A549 (cell line): Measurements from ENCODE around the gene NOL4. TPM values are rescaled to one million over a fixed set of nuclear protein-coding genes. Genes with fewer than 3 reads are reported as not detected.

Experiments
- ATAC-seq, 2 experiments: fragments of 200-7000 bp in 1 of 2; fragments of >200 bp in 1 of 2; cut with Nextera tagmentation in 1 of 2; cut with Tn5 transposase in 1 of 2; 3 replicates each; pipeline versions ENCODE4 v1.8.0 to v1.9.1; 2018 to 2020; ENCODE audit warnings: mild to moderate bottlenecking in 1 of 2, moderate library complexity in 1 of 2
- CTCF ChIA-PET: fragments of 300-600 bp; sonication (Branson Sonifier 250); formaldehyde crosslinking; extraction: SDS; loops from one replicate; lab custom pipeline; 2021; ENCODE audit warnings: antibody characterized with exemption, inconsistent platforms; lab: Yijun Ruan, JAX
- POLR2A ChIA-PET: fragments of 350-600 bp; formaldehyde crosslinking; extraction: SDS; loops from one replicate; lab custom pipeline; 2021; ENCODE audit warnings: antibody characterized with exemption, inconsistent platforms; lab: Yijun Ruan, JAX
- DNase-seq, 2 experiments: peaks; one replicate each; pipeline versions ENCODE4 v3.0.0 to v3.0.0-alpha.2; 2011 to 2016; ENCODE audit warnings: low read depth in 1 of 2, low spot score in 1 of 2
- FAIRE-seq: peaks from 2 replicates; lab custom pipeline; 2011; peaks lifted over from hg19 to GRCh38; lab: Jason Lieb, UNC
- H3K27ac ChIP-seq, 2 experiments: fragments of >200 bp; sonication (Bioruptor Twin); formaldehyde crosslinking; 3 replicates each; pipeline ENCODE4 v1.5.1; 2016 to 2017
- H3K4me1 ChIP-seq: fragments of >200 bp; sonication (Bioruptor Twin); formaldehyde crosslinking; 3 replicates; pipeline ENCODE4 v1.6.1; 2016
- H3K4me2 ChIP-seq: fragments of >200 bp; sonication (Bioruptor Twin); formaldehyde crosslinking; 3 replicates; pipeline ENCODE4 v1.6.1; 2016
- H3K4me3 ChIP-seq: fragments of >200 bp; sonication (Bioruptor Twin); formaldehyde crosslinking; 3 replicates; pipeline ENCODE4 v1.5.1; 2016
- H3K9me3 ChIP-seq: fragments of >200 bp; sonication (Bioruptor Twin); formaldehyde crosslinking; 3 replicates; pipeline ENCODE4 v1.6.1; 2016
- EHMT2 ChIP-seq: fragments of 200-600 bp; sonication (generic); IDR thresholded peaks from 2 replicates; pipeline ENCODE4 v1.6.1; 2016; ENCODE audit warnings: antibody characterized with exemption, low read depth, mild to moderate bottlenecking, moderate library complexity
- EP300 ChIP-seq, 2 experiments: fragments of >200 bp; sonication (Bioruptor Twin); formaldehyde crosslinking; IDR thresholded peaks; 2 replicates in 1 of 2; 3 replicates in 1 of 2; pipeline ENCODE4 v1.6.1; 2016 to 2017
- ESRRA ChIP-seq: fragments of 150-350 bp; IDR thresholded peaks from 2 replicates; pipeline ENCODE4 v1.6.1; 2014; ENCODE audit warnings: mild to moderate bottlenecking, low read length, borderline replicate concordance
- FOSL2 ChIP-seq, 2 experiments: fragments of 450-650 bp in 1 of 2; fragments of >200 bp in 1 of 2; sonication (Bioruptor Twin) in 1 of 2; formaldehyde crosslinking; IDR thresholded peaks; 2 replicates each; pipeline versions ENCODE4 v1.5.0 to v1.6.1; 2016 to 2020; ENCODE audit warnings: mild to moderate bottlenecking in 1 of 2, moderate library complexity in 1 of 2
- FOXS1 ChIP-seq: fragments of 250-450 bp; sonication (Bioruptor Pico); IDR thresholded peaks from 2 replicates; pipeline ENCODE4 v1.5.0; 2020; ENCODE audit warnings: mild to moderate bottlenecking, moderate library complexity
- HDAC2 ChIP-seq: fragments of 200-600 bp; sonication (generic); IDR thresholded peaks from 2 replicates; pipeline ENCODE4 v1.6.1; 2016
- JUN ChIP-seq, 2 experiments: fragments of >200 bp; sonication (Bioruptor Twin); formaldehyde crosslinking; IDR thresholded peaks; 2 replicates in 1 of 2; 3 replicates in 1 of 2; pipeline ENCODE4 v1.6.1; 2016 to 2017
- JUNB ChIP-seq: fragments of >200 bp; sonication (Bioruptor Twin); formaldehyde crosslinking; IDR thresholded peaks from 2 replicates; pipeline ENCODE4 v1.6.1; 2016
- KDM1A ChIP-seq: fragments of 200-600 bp; sonication (generic); IDR thresholded peaks from 2 replicates; pipeline ENCODE4 v1.6.1; 2016; ENCODE audit warnings: low read depth, mild to moderate bottlenecking
- MAFK ChIP-seq: fragments of 450-650 bp; IDR thresholded peaks from 2 replicates; pipeline ENCODE4 v1.6.1; 2014; ENCODE audit not compliant: partially characterized antibody
- POLR2A ChIP-seq: IDR thresholded peaks from 2 replicates; pipeline ENCODE4 v1.6.1; 2012; ENCODE audit warnings: mild to moderate bottlenecking, low read length
- RARB ChIP-seq: fragments of 250-450 bp; sonication (Bioruptor Pico); IDR thresholded peaks from 2 replicates; pipeline ENCODE4 v1.8.0; 2021; ENCODE audit warnings: mild to moderate bottlenecking, moderate library complexity
- TP53 ChIP-seq: fragments of 250-450 bp; sonication (Bioruptor Pico); IDR thresholded peaks from 2 replicates; pipeline ENCODE4 v1.5.0; 2021; ENCODE audit warnings: mild to moderate bottlenecking, moderate library complexity
- ZFP36 ChIP-seq: fragments of 450-650 bp; IDR thresholded peaks from 2 replicates; pipeline ENCODE4 v1.6.1; 2014; ENCODE audit warnings: borderline replicate concordance; ENCODE audit not compliant: partially characterized antibody
- WGBS: methylation state at CpG from one replicate; pipeline ENCODE4 v1.1.6; 2017; ENCODE audit errors: missing lambda C conversion rate; 5-methylcytosine and 5-hydroxymethylcytosine counted together
- polyA plus RNA-seq, 4 experiments: library from polyadenylated mRNA; depleted of rRNA in 3 of 4; stranded (reverse); fragments of >200 nt; fragmentation: RNase III in 1 of 4; extraction: RNeasy Plus Mini Kit Qiagen cat#74134 plus additional on column Dnase treatment in 1 of 4; gene quantifications; 2 replicates in 3 of 4; 3 replicates in 1 of 4; pipeline ENCODE4 v1.2.3, GENCODE V29; 2011 to 2017
- TF ChIP-seq, protein P1 (sequence below): IDR thresholded peaks from 2 replicates; pipeline ENCODE4 v1.6.1; 2012; ENCODE audit warnings: low read depth, borderline replicate concordance
- TF ChIP-seq, protein P2 (sequence below): fragments of >200 bp; sonication (Bioruptor Twin); formaldehyde crosslinking; IDR thresholded peaks from 2 replicates; pipeline ENCODE4 v1.6.1; 2016
- TF ChIP-seq, protein P3 (sequence below): fragments of 450-650 bp; IDR thresholded peaks from 2 replicates; pipeline ENCODE4 v1.6.1; 2014; ENCODE audit warnings: antibody characterized with exemption
- TF ChIP-seq, protein P4 (sequence below): fragments of 250-450 bp; sonication (Bioruptor Pico); IDR thresholded peaks from 2 replicates; pipeline ENCODE4 v1.5.0; 2021; ENCODE audit warnings: mild to moderate bottlenecking, moderate library complexity, borderline replicate concordance

The NOL4 gene
- polyA plus RNA-seq, 2 of the 4 experiments (the other 2 are of a cell fraction): not detected

DNA sequence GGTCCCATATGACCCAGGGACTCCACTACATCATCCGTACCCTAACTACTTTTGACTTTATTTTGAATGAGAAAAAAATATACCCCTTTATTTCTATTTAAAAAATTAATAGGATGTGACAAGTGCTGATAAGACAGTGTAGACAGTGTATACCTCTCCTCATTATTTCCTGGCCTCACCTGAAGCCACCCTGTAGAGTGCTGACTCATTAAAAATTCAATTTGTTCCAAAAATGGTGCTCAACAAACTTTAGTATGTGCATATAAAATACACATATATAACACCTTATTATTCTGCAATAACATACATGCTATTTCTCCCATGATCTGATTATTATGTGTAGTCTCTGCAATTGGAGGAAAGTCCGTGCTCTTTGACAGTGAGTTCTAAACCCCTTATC, 20.8 kb downstream of the NOL4 start:
- H3K4me3 ChIP-seq: no peak overlapping the region
- no peak for ATAC-seq
- no peak overlapping the region for H3K27ac ChIP-seq
- H3K4me2 ChIP-seq: no peak overlapping the region
- no peak for DNase-seq
- CTCF ChIA-PET: no interaction called here
- no peaks in the 10 kb centered on the region for H3K9me3 ChIP-seq
- TF ChIP-seq HDAC2: no peak
- peak; percentile 56 for TF ChIP-seq MAFK
- TF ChIP-seq, all 56 proteins: peak for 1
- POLR2A ChIA-PET: no interaction called here
- no peaks in the 10 kb centered on the region for H3K4me1 ChIP-seq
- 5% methylated on average over 2 of the region's 2 CpGs for WGBS
- no peak for FAIRE-seq

DNA sequence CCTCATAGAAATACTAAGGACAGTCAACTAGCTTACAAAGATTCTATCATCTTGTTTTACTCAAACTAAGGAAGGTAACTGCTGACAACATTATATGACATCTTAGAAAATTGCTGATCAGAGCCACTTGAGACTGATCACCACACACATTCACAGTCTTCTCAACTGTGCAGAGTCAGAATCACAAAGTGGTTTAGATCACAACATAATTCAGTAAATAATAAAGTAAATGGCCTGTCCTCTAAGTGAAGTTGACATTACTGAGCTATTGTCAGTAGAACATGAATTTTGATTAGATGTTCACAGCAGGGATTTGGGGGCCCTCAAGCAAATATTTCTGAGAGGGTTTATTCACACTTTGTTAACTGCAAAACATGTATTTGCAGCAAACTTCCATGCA, 28.5 kb downstream of the NOL4 start:
- H3K9me3 ChIP-seq: no peaks in the 10 kb centered on the region
- no peak overlapping the region for H3K4me2 ChIP-seq
- TF ChIP-seq, protein P1, sequence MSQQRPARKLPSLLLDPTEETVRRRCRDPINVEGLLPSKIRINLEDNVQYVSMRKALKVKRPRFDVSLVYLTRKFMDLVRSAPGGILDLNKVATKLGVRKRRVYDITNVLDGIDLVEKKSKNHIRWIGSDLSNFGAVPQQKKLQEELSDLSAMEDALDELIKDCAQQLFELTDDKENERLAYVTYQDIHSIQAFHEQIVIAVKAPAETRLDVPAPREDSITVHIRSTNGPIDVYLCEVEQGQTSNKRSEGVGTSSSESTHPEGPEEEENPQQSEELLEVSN: no peak
- no peak for TF ChIP-seq JUNB
- TF ChIP-seq TP53 (CRISPR knock-in tag): no peak
- no peak for TF ChIP-seq FOSL2 (IDR thresholded peaks at IDR 0.05)
- TF ChIP-seq FOSL2 (CRISPR knock-in tag; IDR thresholded peaks at IDR 0.05): no peak
- TF ChIP-seq ZFP36: no peak
- TF ChIP-seq, protein P2, sequence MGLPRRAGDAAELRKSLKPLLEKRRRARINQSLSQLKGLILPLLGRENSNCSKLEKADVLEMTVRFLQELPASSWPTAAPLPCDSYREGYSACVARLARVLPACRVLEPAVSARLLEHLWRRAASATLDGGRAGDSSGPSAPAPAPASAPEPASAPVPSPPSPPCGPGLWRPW: no peak
- no peak for TF ChIP-seq RARB (CRISPR knock-in tag)
- TF ChIP-seq EP300 (IDR thresholded peaks at IDR 0.05): no peak
- no peak for TF ChIP-seq POLR2A
- no peak for TF ChIP-seq JUN (IDR thresholded peaks at IDR 0.05)
- no peak for TF ChIP-seq FOXS1
- TF ChIP-seq, protein P3, sequence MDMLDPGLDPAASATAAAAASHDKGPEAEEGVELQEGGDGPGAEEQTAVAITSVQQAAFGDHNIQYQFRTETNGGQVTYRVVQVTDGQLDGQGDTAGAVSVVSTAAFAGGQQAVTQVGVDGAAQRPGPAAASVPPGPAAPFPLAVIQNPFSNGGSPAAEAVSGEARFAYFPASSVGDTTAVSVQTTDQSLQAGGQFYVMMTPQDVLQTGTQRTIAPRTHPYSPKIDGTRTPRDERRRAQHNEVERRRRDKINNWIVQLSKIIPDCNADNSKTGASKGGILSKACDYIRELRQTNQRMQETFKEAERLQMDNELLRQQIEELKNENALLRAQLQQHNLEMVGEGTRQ: no peak
- TF ChIP-seq EHMT2: no peak
- no peak for TF ChIP-seq ESRRA
- TF ChIP-seq, protein P4, sequence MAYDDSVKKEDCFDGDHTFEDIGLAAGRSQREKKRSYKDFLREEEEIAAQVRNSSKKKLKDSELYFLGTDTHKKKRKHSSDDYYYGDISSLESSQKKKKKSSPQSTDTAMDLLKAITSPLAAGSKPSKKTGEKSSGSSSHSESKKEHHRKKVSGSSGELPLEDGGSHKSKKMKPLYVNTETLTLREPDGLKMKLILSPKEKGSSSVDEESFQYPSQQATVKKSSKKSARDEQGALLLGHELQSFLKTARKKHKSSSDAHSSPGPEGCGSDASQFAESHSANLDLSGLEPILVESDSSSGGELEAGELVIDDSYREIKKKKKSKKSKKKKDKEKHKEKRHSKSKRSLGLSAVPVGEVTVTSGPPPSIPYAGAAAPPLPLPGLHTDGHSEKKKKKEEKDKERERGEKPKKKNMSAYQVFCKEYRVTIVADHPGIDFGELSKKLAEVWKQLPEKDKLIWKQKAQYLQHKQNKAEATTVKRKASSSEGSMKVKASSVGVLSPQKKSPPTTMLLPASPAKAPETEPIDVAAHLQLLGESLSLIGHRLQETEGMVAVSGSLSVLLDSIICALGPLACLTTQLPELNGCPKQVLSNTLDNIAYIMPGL (CRISPR knock-in tag): no peak
- H3K4me1 ChIP-seq: no peaks in the 10 kb centered on the region
- POLR2A ChIA-PET: no interaction called here
- DNase-seq (no peak), FAIRE-seq (no peak), ATAC-seq (no peak)
- CTCF ChIA-PET: no interaction called here
- H3K27ac ChIP-seq: no peak overlapping the region
- no peak overlapping the region for H3K4me3 ChIP-seq

DNA sequence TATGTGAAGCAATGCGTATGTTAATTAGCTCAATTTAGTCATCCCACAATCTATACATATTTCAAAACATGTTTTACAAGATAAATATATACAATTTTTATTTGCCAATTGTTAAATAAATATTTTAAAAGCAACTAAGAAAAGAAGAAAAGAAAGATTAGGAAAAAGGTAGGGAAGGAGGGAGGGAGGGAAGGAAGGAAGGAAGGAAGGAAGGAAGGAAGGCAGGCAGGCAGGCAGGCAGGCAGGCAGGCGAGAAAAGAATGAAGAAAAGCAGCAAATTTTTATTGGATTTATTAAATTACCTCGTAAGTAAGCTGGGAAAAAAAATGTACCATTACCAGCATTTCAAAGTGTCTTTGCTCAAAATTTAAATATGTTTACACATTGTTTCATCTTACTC, 30.5 kb downstream of the NOL4 start:
- 2% methylated on average over 3 of the region's 3 CpGs for WGBS
- POLR2A ChIA-PET: no interaction called here
- no peak overlapping the region for H3K4me2 ChIP-seq
- DNase-seq (no peak), ATAC-seq (no peak), FAIRE-seq (no peak)
- no peaks in the 10 kb centered on the region for H3K9me3 ChIP-seq
- no peak overlapping the region for H3K27ac ChIP-seq
- TF ChIP-seq KDM1A (no peak), EHMT2 (no peak), JUNB (no peak)
- TF ChIP-seq, protein P4 (CRISPR knock-in tag): no peak
- H3K4me3 ChIP-seq: no peak overlapping the region
- CTCF ChIA-PET: no interaction called here
- H3K4me1 ChIP-seq: no peaks in the 10 kb centered on the region
